ENCODE data around the gene PNMA8A.

PNMA8A gene

DNA sequence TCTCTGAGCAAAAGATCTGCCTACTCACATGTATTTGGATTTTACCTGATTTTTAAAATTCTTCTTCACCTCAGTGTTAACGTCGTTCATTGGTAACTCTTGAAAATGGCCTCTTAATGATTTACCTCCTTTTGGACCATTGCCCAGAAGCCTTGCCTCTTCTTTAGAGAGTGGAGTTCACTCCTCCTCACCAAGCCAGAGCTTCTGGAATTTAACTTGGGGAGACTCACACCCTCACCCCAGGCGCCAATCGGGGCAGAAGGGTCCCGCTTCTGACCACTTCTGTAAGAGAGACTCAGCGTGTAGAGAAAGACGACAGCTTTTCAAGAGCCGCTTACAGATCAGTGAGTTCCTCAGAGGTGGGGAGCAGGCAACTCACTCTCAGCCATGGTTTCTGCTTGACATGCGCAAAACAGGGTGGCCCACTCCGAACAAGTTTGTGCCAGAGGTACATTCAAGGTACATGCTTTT lies 45.3 kb downstream of the PNMA8A start:
- DNase-seq: no peak

DNA sequence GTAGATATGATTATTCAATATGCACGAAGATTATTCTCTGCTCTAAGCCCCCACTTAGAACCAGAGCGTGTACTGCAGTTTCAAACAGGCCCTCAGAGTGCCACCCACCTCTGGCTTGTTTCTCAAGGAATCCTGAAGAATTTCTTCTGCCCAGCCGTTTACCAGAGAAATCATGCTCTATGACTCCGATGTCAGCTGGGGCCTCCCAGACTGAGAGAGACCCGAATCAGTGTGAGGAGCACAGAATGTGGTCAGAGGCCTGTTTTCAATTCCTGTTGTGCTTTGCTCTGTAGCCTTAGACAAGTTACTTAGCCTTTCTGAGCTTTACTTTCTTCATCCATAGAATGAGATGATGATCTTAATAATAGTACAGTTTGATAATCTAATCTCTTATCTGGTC lies 48.2 kb downstream of the PNMA8A start:
- DNase-seq: no peak

DNA sequence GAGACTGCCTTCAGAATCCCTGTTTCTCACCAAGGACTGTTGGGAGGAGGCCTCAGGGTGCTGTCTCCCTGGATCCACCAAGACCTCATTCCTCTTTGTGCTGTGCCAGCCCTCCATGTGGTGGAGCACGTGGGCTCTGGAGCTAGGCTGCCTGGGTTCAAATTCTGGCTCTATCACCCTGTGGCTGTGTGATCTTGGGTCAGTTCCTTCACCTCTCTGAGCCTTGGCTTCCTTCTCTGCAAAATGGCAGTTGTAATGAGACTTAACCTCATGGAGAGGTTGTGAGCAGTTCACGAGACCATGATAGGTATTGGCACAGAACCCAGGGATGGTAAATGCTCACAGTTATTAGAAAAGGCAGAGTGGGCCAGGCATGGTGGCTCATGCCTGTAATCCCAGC lies 49.0 kb downstream of the PNMA8A start:
- DNase-seq: no peak

DNA sequence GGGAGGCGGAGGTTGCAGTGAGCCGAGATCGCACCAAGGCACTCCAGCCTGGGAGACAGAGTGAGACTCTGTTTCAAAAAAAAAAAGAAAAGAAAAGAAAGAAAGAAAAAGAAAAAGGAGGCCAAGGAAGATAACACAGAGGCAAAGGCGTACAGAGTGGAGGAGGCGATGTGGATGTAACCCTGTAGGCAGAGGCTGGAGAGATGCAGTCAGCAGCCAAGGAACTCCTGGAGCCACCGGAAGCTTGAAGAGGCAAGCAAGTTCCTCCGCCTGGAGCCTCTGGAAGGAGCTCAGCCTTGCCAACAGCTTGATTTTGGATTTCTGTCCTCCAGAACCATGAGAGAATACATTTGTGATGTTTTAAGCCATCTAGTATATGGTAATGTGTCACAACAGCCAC lies 51.3 kb downstream of the PNMA8A start:
- no peak for DNase-seq
